ENCODE measurements around the gene PRDM9.
"Not testable (repeated sequence)": the region's sequence is repeated elsewhere in the genome, so short reads cannot be mapped to it uniquely, and the experiment has no call there.

The PRDM9 gene

DNA sequence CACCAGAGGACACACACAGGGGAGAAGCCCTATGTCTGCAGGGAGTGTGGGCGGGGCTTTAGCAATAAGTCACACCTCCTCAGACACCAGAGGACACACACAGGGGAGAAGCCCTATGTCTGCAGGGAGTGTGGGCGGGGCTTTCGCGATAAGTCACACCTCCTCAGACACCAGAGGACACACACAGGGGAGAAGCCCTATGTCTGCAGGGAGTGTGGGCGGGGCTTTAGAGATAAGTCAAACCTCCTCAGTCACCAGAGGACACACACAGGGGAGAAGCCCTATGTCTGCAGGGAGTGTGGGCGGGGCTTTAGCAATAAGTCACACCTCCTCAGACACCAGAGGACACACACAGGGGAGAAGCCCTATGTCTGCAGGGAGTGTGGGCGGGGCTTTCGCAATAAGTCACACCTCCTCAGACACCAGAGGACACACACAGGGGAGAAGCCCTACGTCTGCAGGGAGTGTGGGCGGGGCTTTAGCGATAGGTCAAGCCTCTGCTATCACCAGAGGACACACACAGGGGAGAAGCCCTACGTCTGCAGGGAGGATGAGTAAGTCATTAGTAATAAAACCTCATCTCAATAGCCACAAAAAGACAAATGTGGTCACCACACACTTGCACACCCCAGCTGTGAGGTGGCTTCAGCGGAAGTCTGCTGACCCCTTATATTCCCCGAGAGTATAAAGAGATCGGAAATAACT is 20.0 kb downstream of the PRDM9 start:
- not testable (repeated sequence) for DNase-seq (ENCODE audit: low spot score)

DNA sequence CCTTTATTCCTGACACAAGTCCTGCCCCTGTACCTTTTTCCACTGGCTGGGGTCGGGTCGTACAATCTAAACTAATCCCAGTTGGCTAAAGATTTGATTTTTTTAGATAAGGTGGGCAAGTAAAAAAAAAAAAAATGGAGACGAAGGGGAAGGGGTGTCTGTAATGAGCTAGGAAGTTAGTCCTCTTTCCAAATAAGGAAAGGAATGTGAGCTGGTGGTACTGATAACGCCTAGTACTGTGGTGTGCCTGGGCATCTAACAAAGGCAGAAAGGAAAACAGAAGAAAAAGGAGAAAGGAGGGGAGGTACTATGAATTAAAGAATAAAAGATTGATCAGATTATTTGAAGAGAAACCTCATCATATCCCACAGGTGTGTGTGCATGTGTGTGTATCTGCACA is 21.3 kb downstream of the PRDM9 start:
- no peak for DNase-seq (ENCODE audit: low spot score)

DNA sequence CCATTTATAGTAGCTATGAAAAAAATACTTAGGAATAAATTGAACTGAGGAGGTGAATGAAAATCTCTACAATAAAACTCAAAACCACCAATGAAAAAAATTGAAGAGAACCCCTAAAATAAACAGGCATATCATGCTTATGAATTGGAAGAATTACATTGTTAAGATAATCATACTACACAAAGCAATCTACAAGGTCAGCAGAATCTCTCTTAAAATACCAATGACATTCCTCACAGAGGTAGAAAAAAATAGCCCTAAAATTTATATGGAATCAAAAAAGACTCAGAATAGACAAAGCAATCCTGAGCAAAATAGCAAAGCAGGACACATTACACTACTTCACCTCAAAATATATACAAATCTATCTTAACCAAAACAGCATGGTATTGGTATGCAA is 23.2 kb downstream of the PRDM9 start:
- DNase-seq (ENCODE audit: low spot score): no peak

DNA sequence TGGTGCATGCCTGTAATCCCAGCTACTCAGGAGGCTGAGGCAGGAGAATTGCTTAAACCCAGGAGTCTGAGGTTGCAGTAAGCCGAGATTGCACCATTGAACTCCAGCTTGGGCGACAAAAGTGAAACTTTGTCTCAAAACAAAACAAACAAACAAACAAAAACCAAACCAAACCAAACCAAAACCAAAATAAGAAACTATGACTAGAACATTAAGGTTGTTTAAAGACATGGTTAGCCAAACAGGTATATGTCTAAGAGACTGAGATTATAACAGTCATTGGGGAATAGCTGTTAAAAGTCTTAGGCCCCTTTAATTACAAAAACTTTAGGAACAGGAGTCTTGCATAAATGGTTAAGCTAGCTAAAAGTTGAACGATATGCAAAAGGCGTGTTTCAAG is 63.6 kb downstream of the PRDM9 start:
- no peak for DNase-seq (ENCODE audit: low spot score)
